Colonic mucosa (tissue), 4 donors: ENCODE data around the gene SMIM7. TPM values are rescaled to one million over a fixed set of nuclear protein-coding genes. Genes with fewer than 3 reads are reported as not detected.

Experiments
- DNase-seq: peaks from one replicate; pipeline ENCODE4 v3.0.0-alpha.2; 2020
- H3K27ac ChIP-seq: fragments of 200-600 bp; one replicate; pipeline ENCODE4 v1.8.0; 2021
- H3K27me3 ChIP-seq: fragments of 200-600 bp; one replicate; pipeline ENCODE4 v1.8.0; 2021
- H3K36me3 ChIP-seq: fragments of 200-600 bp; one replicate; pipeline ENCODE4 v1.8.0; 2021
- H3K4me1 ChIP-seq: fragments of 200-600 bp; one replicate; pipeline ENCODE4 v1.8.0; 2021; ENCODE audit warnings: mild to moderate bottlenecking
- H3K4me3 ChIP-seq: fragments of 200-600 bp; one replicate; pipeline ENCODE4 v1.8.0; 2021
- H3K9ac ChIP-seq, 2 donors: one replicate each; pipeline ENCODE4 v1.7.0; 2013; ENCODE audit warnings: control low read depth in 2 of 2, low read depth in 2 of 2, low read length in 2 of 2
- H3K9me3 ChIP-seq: fragments of 200-600 bp; one replicate; pipeline ENCODE4 v1.8.0; 2021
- CTCF ChIP-seq: fragments of 200-600 bp; IDR thresholded peaks from one replicate; pipeline ENCODE4 v1.8.0; 2022; ENCODE audit warnings: antibody characterized with exemption, mild to moderate bottlenecking
- intact Hi-C: fragments of 100-400 bp; cut with DNase I; formaldehyde crosslinking; loops from one replicate; pipeline ENCODE4 v1.14.1; 2022
- total RNA-seq, 2 donors: library from RNA; stranded (reverse); fragmentation: NEBNext Ultra II Directional in 1 of 2; extraction: Animal tissue kit (Norgen Biotek cat#: 25700) in 1 of 2; gene quantifications; one replicate each; pipeline ENCODE4 v1.2.1, GENCODE V29; 2021
- donor health status: healthy.
- donor health status: DM: no; HTN: no; CAD: no.
- donor health status: DM: no; HTN: no; CAD: no.

SMIM7 gene
- total RNA-seq, 2 donors from 2014 or later: 58.2 to 64.8 TPM

- Histone ChIP-seq H3K4me3 (no peak overlapping the region), H3K27ac (no peak overlapping the region), H3K9me3 (no peaks in the 10 kb centered on the region), H3K27me3 (no peaks in the 10 kb centered on the region), H3K4me1 (peaks cover 4% of the 10 kb centered on the region), H3K36me3 (no peaks in the 10 kb centered on the region), H3K9ac (no peak overlapping the region)
- TF ChIP-seq CTCF: no peak
- DNase-seq: no peak
- intact Hi-C loops: no loop called here
Observed at GRCh38 chr19:16668176-16668575, 8.2 kb upstream of the SMIM7 start.

GRCh38 chr19:16661480-16662034 lies 1.6 kb upstream of the SMIM7 start:
- H3K4me1 ChIP-seq: peaks cover 10% of the 10 kb centered on the region
- no peak overlapping the region for H3K27ac ChIP-seq
- peaks cover 9% of the 10 kb centered on the region for H3K36me3 ChIP-seq

GRCh38 chr19:16660763-16661479 lies 977 bp upstream of the SMIM7 start, which contains the start of gene TMEM38A:
Gene TMEM38A, plus strand, starts transcription at chr19:16661139. Its CDS starts 79 bp downstream, at chr19:16661218.
- Histone ChIP-seq H3K4me1 (peaks cover 10% of the 10 kb centered on the region), H3K27me3 (no peaks in the 10 kb centered on the region), H3K27ac (peak within 1 kb of the TSS; percentile 93), H3K36me3 (peaks cover 9% of the 10 kb centered on the region), H3K9me3 (no peaks in the 10 kb centered on the region), H3K4me3 (peak within 1 kb of the TSS; percentile 67), H3K9ac (peak within 1 kb of the TSS; percentile 89 to 93)
- TF ChIP-seq CTCF: no peak
- intact Hi-C loops: no loop called here
- DNase-seq: peak; percentile 58

More at GRCh38 chr19:16661480-16662034, 1.6 kb upstream of the SMIM7 start:
- H3K27me3 ChIP-seq: no peaks in the 10 kb centered on the region
- H3K9me3 ChIP-seq: no peaks in the 10 kb centered on the region
- DNase-seq: peak; percentile 41
- no peak for TF ChIP-seq CTCF
- H3K4me3 ChIP-seq: peak overlapping the region; percentile 67
- intact Hi-C loops: no loop called here
- H3K9ac ChIP-seq: peak overlapping the region; percentile 84 to 93

GRCh38 chr19:16659464-16659831 lies 496 bp downstream of the SMIM7 start:
- Histone ChIP-seq H3K27ac (peak overlapping the region; percentile 93), H3K27me3 (no peaks in the 10 kb centered on the region), H3K4me3 (peak overlapping the region; percentile 67), H3K4me1 (peaks cover 10% of the 10 kb centered on the region), H3K36me3 (peaks cover 9% of the 10 kb centered on the region), H3K9me3 (no peaks in the 10 kb centered on the region), H3K9ac (peak overlapping the region; percentile 83 to 89)
- TF ChIP-seq CTCF: no peak
- intact Hi-C loops: no loop called here
- no peak for DNase-seq

GRCh38 chr19:16657384-16657783 lies 2.6 kb downstream of the SMIM7 start:
- peaks cover 10% of the 10 kb centered on the region for H3K4me1 ChIP-seq
- peaks cover 12% of the 10 kb centered on the region for H3K36me3 ChIP-seq
- no peak overlapping the region for H3K27ac ChIP-seq
- no peak overlapping the region for H3K9ac ChIP-seq
- H3K27me3 ChIP-seq: no peaks in the 10 kb centered on the region
- H3K9me3 ChIP-seq: no peaks in the 10 kb centered on the region
- intact Hi-C loops: no loop called here
- H3K4me3 ChIP-seq: no peak overlapping the region
- TF ChIP-seq CTCF: no peak
- DNase-seq: no peak
